ENCODE data around the gene SDHB.

- no peak for TF ChIP-seq POLR2A (IDR thresholded peaks at IDR 0.05)
- TF ChIP-seq CTCF (IDR thresholded peaks at IDR 0.05) = no peak
- no peak for TF ChIP-seq EP300 (IDR thresholded peaks at IDR 0.05)
Observed at GRCh38 chr1:17075470-17076255, 21.8 kb upstream of the SDHB start.

All from ovary (tissue), 3 donors.